ENCODE data around the gene TWNK.

DNA sequence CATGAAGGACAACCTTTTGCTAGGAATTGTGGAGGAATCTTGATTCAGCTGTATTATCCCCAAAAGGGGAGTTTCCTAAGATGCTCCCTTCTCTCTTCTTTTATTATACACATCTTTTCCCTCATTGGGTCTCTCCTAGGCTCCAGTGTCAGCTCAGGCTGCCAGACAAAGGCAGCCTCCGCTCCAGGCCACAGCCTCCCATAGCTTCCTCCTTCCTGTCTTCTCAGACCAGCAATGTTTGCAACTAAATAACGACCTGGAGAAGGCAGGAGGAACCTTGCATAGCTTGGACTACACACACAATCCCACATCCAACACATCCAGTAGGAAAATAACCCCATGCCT lies 56.0 kb downstream of the TWNK start:
- TF ChIP-seq, protein P1, sequence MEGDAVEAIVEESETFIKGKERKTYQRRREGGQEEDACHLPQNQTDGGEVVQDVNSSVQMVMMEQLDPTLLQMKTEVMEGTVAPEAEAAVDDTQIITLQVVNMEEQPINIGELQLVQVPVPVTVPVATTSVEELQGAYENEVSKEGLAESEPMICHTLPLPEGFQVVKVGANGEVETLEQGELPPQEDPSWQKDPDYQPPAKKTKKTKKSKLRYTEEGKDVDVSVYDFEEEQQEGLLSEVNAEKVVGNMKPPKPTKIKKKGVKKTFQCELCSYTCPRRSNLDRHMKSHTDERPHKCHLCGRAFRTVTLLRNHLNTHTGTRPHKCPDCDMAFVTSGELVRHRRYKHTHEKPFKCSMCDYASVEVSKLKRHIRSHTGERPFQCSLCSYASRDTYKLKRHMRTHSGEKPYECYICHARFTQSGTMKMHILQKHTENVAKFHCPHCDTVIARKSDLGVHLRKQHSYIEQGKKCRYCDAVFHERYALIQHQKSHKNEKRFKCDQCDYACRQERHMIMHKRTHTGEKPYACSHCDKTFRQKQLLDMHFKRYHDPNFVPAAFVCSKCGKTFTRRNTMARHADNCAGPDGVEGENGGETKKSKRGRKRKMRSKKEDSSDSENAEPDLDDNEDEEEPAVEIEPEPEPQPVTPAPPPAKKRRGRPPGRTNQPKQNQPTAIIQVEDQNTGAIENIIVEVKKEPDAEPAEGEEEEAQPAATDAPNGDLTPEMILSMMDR (IDR thresholded peaks at IDR 0.05; ENCODE audit: low read depth, low read length, poor library complexity, severe bottlenecking), result no peak
- TF ChIP-seq EZH2phosphoT487 (IDR thresholded peaks at IDR 0.05; ENCODE audit: borderline replicate concordance, low read length), result no peak

Data from DOHH2 (cell line).